ENCODE data around the gene ICAM4. TPM values are rescaled to one million over a fixed set of nuclear protein-coding genes. Genes with fewer than 3 reads are reported as not detected.

The ICAM4 gene
- total and polyA plus RNA-seq, 2 of the 13 experiments (the other 11 are each of a cell fraction or from before 2014, with no cell fraction given): 2.9 to 4.0 TPM

DNA sequence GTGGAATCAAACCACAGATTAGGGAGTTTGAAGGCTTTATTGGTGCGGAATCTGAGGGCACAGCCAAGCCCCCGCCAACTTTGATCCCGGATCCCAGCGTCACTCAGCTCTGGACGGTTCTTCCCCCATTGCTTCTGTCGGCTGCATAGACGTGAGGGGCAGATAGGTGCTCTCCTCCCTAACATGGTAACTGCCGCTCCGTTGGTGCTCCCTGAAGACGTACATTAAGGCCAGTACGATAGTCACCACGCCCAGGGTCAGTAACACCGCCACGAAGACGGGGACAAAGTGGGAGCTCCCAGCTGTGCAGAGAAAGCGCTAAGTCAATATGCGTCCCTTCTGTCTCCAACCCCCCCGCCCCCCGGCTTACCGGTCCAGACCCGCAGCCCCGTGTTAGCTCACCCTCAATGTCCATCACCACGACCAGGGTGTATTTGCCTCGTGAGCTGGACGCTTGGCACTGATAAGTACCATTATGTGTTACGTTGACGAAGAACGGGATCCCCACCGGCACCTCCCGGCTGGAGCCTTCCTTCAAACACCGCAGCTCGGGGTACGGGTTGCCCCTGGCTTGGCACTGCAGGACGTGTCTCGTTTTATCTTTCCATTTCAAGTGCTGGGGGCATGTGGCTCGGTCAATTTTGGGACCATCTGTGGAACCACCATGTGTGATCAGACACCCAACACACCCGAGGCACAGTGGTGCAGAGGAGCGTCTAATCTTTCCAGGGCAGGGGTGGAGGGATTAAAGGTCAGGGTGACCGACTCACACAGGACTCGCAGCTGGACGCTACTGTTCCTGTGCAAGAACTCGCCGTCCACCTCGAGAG, 47.2 kb downstream of the ICAM4 start (continued):
- peak; percentile 57 for TF ChIP-seq HNF4A (CRISPR knock-in tag; IDR thresholded peaks at IDR 0.05)
- no peak for TF ChIP-seq ZNF430 (CRISPR knock-in tag; IDR thresholded peaks at IDR 0.05)
- 0 out of 2 replicates have a peak, but pooled peaks have one; percentile 49 for TF ChIP-seq ZNF557 (CRISPR knock-in tag; IDR thresholded peaks at IDR 0.05)
- TF ChIP-seq, protein P1, sequence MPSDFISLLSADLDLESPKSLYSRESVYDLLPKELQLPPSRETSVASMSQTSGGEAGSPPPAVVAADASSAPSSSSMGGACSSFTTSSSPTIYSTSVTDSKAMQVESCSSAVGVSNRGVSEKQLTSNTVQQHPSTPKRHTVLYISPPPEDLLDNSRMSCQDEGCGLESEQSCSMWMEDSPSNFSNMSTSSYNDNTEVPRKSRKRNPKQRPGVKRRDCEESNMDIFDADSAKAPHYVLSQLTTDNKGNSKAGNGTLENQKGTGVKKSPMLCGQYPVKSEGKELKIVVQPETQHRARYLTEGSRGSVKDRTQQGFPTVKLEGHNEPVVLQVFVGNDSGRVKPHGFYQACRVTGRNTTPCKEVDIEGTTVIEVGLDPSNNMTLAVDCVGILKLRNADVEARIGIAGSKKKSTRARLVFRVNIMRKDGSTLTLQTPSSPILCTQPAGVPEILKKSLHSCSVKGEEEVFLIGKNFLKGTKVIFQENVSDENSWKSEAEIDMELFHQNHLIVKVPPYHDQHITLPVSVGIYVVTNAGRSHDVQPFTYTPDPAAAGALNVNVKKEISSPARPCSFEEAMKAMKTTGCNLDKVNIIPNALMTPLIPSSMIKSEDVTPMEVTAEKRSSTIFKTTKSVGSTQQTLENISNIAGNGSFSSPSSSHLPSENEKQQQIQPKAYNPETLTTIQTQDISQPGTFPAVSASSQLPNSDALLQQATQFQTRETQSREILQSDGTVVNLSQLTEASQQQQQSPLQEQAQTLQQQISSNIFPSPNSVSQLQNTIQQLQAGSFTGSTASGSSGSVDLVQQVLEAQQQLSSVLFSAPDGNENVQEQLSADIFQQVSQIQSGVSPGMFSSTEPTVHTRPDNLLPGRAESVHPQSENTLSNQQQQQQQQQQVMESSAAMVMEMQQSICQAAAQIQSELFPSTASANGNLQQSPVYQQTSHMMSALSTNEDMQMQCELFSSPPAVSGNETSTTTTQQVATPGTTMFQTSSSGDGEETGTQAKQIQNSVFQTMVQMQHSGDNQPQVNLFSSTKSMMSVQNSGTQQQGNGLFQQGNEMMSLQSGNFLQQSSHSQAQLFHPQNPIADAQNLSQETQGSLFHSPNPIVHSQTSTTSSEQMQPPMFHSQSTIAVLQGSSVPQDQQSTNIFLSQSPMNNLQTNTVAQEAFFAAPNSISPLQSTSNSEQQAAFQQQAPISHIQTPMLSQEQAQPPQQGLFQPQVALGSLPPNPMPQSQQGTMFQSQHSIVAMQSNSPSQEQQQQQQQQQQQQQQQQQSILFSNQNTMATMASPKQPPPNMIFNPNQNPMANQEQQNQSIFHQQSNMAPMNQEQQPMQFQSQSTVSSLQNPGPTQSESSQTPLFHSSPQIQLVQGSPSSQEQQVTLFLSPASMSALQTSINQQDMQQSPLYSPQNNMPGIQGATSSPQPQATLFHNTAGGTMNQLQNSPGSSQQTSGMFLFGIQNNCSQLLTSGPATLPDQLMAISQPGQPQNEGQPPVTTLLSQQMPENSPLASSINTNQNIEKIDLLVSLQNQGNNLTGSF (CRISPR knock-in tag; IDR thresholded peaks at IDR 0.05): peak; percentile 0; the same call in 1 of the 2 replicates
- no peak for TF ChIP-seq ZNF749 (CRISPR knock-in tag; IDR thresholded peaks at IDR 0.05; ENCODE audit: borderline replicate concordance)
- TF ChIP-seq JUNB (CRISPR knock-in tag; IDR thresholded peaks at IDR 0.05; ENCODE audit: borderline replicate concordance): no peak
